22Rv1 (cell line): ENCODE measurements around the gene CBLC.

Source experiments
- CTCF ChIP-seq: fragments of 450-650 bp; IDR thresholded peaks from 2 replicates; pipeline ENCODE4 v1.5.1; 2017; ENCODE audit warnings: mild to moderate bottlenecking
- ZFX ChIP-seq: fragments of 450-650 bp; IDR thresholded peaks from 2 replicates; pipeline ENCODE4 v1.6.1; 2017; ENCODE audit warnings: antibody characterized with exemption, borderline replicate concordance

GRCh38 chr19:44800461-44800860, 22.8 kb downstream of the CBLC start:
- TF ChIP-seq CTCF (peak; percentile 82), ZFX (no peak)
